Measurements from ENCODE around the gene MRPL41. TPM values are rescaled to one million over a fixed set of nuclear protein-coding genes. Genes with fewer than 3 reads are reported as not detected.
"Not testable (repeated sequence)": the region's sequence is repeated elsewhere in the genome, so short reads cannot be mapped to it uniquely, and the experiment has no call there.

MRPL41 gene
- total RNA-seq, 1 donor from 2014 or later: 10.3 TPM

DNA sequence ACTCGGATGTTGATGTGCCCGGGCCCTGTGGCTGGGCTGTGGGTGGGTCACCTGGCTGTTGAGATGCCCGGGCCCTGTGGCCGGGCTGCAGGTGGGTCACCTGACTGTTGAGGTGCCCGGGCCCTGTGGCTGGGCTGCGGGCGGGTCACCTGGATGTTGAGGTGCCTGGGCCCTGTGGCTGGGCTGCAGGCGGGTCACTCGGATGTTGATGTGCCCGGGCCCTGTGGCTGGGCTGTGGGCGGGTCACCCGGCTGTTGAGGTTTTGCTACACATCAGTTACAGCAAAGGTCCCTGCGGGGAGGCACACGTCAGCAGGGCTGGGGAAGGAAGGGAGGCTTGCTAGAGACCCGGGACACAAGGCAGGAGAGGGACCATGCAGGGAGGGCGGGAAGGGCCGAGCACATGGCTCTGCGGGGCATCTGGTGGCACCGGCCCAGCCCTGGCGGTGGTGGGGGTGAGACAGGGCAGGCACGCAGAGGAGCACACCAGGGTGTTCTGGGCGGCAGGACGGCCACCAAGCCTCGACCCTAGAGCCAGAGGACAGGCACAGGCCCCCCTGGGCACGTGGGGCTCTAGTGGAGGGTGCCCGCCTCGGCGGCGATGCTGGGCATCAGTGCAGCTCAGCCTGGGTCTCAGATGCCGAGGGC lies 36.9 kb upstream of the MRPL41 start:
- no peak for DNase-seq (ENCODE audit: low spot score)
- H3K27ac Mint-ChIP-seq: no peak overlapping the region
- H3K4me1 Mint-ChIP-seq: peaks cover 8% of the 10 kb centered on the region

DNA sequence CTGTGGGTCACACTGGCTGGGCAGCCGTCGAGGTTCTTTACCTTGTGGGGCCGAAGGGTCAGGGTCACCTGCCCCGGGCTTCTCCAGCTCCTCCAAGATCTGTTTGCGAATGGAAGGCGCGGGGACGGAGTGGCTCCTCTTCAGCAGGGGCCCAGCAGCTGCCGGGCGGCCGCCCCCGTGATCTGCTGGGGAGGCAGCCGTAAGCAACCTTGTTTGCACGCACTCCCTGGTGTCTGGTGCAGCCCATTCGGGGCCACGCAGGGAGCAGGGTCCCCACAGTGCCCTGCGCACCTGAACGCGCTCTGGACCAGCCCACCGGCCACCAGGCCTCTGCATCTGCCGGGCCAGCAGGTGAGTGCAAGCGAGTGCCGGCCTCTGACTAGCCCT lies 36.3 kb upstream of the MRPL41 start:
- no peak for DNase-seq (ENCODE audit: low spot score)
- Histone ChIP-seq H3K27me3 (no peaks in the 10 kb centered on the region), H3F3A (ENCODE audit: low read depth) (no peaks in the 10 kb centered on the region)

More for the DNA sequence above, 36.9 kb upstream of the MRPL41 start:
- Histone ChIP-seq H2AFZ (replicated peaks) (no peak overlapping the region), H3K36me3 (no peaks in the 10 kb centered on the region), H3K4me2 (no peak overlapping the region), H3K4me1 (no peaks in the 10 kb centered on the region), H3F3A (ENCODE audit: low read depth) (no peaks in the 10 kb centered on the region), H4K20me1 (ENCODE audit: low read depth) (no peaks in the 10 kb centered on the region), H3K27ac (no peak overlapping the region), H3K79me2 (ENCODE audit: low read depth) (no peaks in the 10 kb centered on the region), H3K9me3 (ENCODE audit: low read depth) (no peaks in the 10 kb centered on the region), H3K4me3 (no peak overlapping the region), H3K27me3 (no peaks in the 10 kb centered on the region), H3K9ac (no peak overlapping the region)
- no peak for TF ChIP-seq EZH2phosphoT487 (IDR thresholded peaks at IDR 0.05)
- peaks cover 4% of the 10 kb centered on the region for H3K27me3 Mint-ChIP-seq (ENCODE audit: insufficient read depth, low read depth)
- peaks cover 5% of the 10 kb centered on the region for H3K9me3 Mint-ChIP-seq
- H3K36me3 Mint-ChIP-seq: no peaks in the 10 kb centered on the region
- no peak overlapping the region for H3K4me3 Mint-ChIP-seq

GRCh38 chr9:137516144-137516917 lies 35.3 kb upstream of the MRPL41 start:
- Histone ChIP-seq H3K36me3 (no peaks in the 10 kb centered on the region), H3K4me3 (no peak overlapping the region), H3K79me2 (ENCODE audit: low read depth) (no peaks in the 10 kb centered on the region), H3K9me3 (ENCODE audit: low read depth) (no peaks in the 10 kb centered on the region), H3K4me1 (no peaks in the 10 kb centered on the region), H3K27me3 (no peaks in the 10 kb centered on the region), H3F3A (ENCODE audit: low read depth) (no peaks in the 10 kb centered on the region), H4K20me1 (ENCODE audit: low read depth) (no peaks in the 10 kb centered on the region), H3K27ac (no peak overlapping the region), H3K4me2 (no peak overlapping the region), H2AFZ (replicated peaks) (no peak overlapping the region), H3K9ac (no peak overlapping the region)
- Mint-ChIP-seq H3K4me3 (no peak overlapping the region), H3K27me3 (ENCODE audit: insufficient read depth, low read depth) (peaks cover 4% of the 10 kb centered on the region), H3K9me3 (peaks cover 5% of the 10 kb centered on the region), H3K36me3 (no peaks in the 10 kb centered on the region), H3K27ac (no peak overlapping the region), H3K4me1 (peaks cover 8% of the 10 kb centered on the region)
- no peak for DNase-seq (ENCODE audit: low spot score)
- TF ChIP-seq EZH2 (IDR thresholded peaks at IDR 0.05) (no peak), EZH2phosphoT487 (IDR thresholded peaks at IDR 0.05) (no peak)
- TF ChIP-seq, protein P1, sequence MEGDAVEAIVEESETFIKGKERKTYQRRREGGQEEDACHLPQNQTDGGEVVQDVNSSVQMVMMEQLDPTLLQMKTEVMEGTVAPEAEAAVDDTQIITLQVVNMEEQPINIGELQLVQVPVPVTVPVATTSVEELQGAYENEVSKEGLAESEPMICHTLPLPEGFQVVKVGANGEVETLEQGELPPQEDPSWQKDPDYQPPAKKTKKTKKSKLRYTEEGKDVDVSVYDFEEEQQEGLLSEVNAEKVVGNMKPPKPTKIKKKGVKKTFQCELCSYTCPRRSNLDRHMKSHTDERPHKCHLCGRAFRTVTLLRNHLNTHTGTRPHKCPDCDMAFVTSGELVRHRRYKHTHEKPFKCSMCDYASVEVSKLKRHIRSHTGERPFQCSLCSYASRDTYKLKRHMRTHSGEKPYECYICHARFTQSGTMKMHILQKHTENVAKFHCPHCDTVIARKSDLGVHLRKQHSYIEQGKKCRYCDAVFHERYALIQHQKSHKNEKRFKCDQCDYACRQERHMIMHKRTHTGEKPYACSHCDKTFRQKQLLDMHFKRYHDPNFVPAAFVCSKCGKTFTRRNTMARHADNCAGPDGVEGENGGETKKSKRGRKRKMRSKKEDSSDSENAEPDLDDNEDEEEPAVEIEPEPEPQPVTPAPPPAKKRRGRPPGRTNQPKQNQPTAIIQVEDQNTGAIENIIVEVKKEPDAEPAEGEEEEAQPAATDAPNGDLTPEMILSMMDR (IDR thresholded peaks at IDR 0.05): no peak

More for the DNA sequence above, 36.3 kb upstream of the MRPL41 start:
- Mint-ChIP-seq H3K36me3 (no peaks in the 10 kb centered on the region), H3K27ac (no peak overlapping the region), H3K4me3 (no peak overlapping the region), H3K9me3 (peaks cover 5% of the 10 kb centered on the region), H3K27me3 (ENCODE audit: insufficient read depth, low read depth) (peaks cover 4% of the 10 kb centered on the region), H3K4me1 (peaks cover 8% of the 10 kb centered on the region)
- no peak overlapping the region for H3K27ac ChIP-seq
- no peak overlapping the region for H2AFZ ChIP-seq (replicated peaks)
- no peaks in the 10 kb centered on the region for H3K9me3 ChIP-seq (ENCODE audit: low read depth)
- H3K79me2 ChIP-seq (ENCODE audit: low read depth): no peaks in the 10 kb centered on the region
- no peaks in the 10 kb centered on the region for H4K20me1 ChIP-seq (ENCODE audit: low read depth)
- H3K4me2 ChIP-seq: no peak overlapping the region
- H3K36me3 ChIP-seq: no peaks in the 10 kb centered on the region
- no peaks in the 10 kb centered on the region for H3K4me1 ChIP-seq
- H3K9ac ChIP-seq: no peak overlapping the region
- TF ChIP-seq EZH2phosphoT487 (IDR thresholded peaks at IDR 0.05) (no peak), EZH2 (IDR thresholded peaks at IDR 0.05) (no peak)
- TF ChIP-seq, protein P1 (IDR thresholded peaks at IDR 0.05): no peak
- no peak overlapping the region for H3K4me3 ChIP-seq

DNA sequence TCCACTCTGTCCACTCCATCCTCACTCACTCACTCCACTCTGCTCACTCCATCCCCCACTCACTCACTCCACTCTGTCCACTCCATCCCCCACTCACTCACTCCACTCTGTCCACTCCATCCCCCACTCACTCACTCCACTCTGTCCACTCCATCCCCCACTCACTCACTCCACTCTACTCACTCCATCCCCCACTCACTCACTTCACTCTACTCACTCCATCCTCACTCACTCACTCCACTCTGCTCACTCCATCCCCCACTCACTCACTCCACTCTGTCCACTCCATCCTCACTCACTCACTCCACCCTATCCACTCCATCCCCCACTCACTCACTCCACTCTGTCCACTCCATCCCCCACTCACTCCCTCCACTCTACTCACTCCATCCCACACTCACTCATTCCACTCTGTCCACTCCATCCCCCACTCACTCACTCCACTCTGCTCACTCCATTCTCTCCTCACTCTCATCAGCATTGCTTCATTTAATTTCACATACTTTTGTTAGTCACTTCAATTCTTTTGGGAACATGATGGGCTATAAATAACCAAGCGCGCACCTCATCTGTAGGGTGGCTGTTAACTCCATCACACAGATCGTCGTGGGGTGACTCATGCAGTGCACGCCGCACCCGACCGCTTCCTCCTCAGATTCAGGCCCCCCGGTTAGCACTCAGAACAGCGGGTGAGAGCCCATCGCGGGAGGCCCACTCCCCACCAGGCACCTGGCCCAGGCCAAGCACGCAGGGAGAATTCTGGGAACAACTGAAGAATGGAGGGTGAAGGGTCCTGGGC lies 32.8 kb upstream of the MRPL41 start:
- not testable (repeated sequence) for H3K4me1 Mint-ChIP-seq; H3K27me3 Mint-ChIP-seq (ENCODE audit: insufficient read depth, low read depth); H3F3A ChIP-seq (ENCODE audit: low read depth)

More for the DNA sequence above, 32.8 kb upstream of the MRPL41 start:
- H3K36me3 ChIP-seq; H3K4me2 ChIP-seq; H3K36me3 Mint-ChIP-seq; H2AFZ ChIP-seq (replicated peaks); H3K9me3 ChIP-seq (ENCODE audit: low read depth); H3K9ac ChIP-seq; H3K9me3 Mint-ChIP-seq; H3K27me3 ChIP-seq; H3K4me3 ChIP-seq; H3K79me2 ChIP-seq (ENCODE audit: low read depth); H3K4me1 ChIP-seq; DNase-seq (ENCODE audit: low spot score); H4K20me1 ChIP-seq (ENCODE audit: low read depth); H3K27ac Mint-ChIP-seq; H3K27ac ChIP-seq; H3K4me3 Mint-ChIP-seq: not testable (repeated sequence)

All from neural progenitor cell (in vitro differentiated cells).